ENCODE results near the gene PKD1L1.
"Not testable (repeated sequence)": the region's sequence is repeated elsewhere in the genome, so short reads cannot be mapped to it uniquely, and the experiment has no call there.

The PKD1L1 gene

DNA sequence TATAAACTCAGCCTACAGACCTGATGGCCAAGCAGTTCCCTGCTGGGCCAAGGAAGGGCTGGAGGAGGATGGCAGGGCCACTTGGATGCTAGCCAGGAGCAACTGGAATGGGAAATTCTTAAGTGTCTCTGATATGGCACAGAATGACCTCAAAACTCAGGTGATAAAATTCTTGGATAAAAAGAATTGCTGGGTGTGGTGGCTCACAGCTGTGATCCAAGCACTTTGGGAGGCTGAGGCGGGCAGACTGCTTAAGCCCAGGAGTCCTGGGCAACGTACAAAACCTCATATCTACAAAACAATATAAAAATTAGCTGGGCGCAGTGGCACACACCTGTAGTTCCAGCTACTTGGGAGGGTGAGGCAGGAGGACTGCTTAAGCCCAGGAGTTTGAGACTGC is 14.0 kb upstream of the PKD1L1 start:
- DNase-seq: no peak

GRCh38 chr7:47957156-47957555 is 8.9 kb upstream of the PKD1L1 start:
- DNase-seq: no peak

GRCh38 chr7:47956220-47956619 is 8.0 kb upstream of the PKD1L1 start:
- no peak for DNase-seq

DNA sequence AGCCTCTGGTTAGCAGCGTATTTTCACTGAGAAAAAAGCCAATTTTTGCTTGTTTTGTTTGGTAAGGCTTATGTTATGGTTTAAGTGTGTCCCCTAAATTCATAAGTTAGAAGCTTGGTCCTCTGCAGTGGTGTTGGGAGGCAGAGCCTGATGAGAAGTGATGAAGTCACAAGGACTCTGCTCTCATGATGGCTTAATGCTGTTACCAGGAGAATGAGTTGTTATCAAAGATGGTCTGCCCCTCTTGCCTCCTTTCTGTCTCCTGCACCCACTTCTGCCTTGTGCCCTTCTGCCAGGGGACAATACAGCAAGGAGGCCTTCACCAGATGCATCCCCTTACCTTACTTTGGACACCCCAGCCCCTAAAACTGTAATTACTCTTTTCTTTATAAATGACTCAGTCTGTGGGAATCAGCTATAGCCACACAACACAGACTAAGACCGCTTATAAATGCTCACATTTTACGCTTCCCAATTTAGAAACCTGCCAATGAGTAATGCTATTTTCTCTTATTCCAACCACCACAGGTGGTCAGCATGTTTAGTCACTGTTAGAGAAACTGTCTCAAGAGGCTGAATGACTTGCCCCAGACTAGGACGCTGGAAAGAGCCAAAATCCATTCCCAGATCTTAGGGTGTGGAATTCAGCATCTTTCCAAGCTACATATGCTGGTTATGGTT is 6.1 kb upstream of the PKD1L1 start:
- no peak for DNase-seq

- DNase-seq: no peak
These were observed 5.6 kb upstream of the PKD1L1 start for GRCh38 chr7:47953822-47954221.

DNA sequence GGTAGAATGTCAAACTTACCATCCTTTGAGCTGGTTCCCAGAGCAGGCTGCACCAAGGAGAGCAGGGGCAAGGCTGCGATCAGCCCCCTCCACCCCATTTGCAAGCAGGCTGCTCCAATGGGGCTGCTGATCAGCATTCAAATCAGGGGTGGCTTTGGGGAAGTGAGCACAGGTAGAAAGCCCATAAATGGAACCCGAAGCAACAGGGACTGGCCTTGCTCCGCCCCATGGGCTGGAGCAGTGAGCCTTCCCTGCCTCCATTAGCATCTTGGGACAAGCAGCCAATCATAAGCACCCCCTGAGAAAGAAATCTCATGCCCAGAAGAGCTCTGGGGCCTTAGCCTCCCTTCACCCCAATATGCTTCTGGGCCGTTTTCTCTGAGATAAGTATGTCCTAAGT is 4.0 kb upstream of the PKD1L1 start:
- no peak for DNase-seq

- no peak for DNase-seq
These were observed 3.1 kb upstream of the PKD1L1 start for GRCh38 chr7:47951374-47951773.

DNA sequence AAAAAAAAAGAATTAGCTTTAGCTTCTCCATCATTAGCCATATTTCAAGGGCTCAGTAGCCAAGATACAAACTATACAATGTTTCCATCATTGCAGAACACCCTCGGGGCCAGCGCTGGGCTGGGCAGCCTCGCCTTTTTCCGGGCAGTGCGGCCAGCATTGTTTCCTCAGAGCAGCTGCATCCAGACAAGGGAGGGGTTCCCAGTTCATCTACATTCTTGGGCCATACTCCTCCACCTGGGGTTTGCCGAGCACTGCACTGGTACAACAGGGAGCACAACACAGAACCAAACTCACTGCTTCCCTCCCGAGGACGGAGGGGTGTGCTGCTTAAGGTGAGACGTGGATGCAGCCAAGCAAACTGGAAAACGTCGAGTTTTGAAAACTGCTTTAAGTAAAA is 2.4 kb upstream of the PKD1L1 start:
- DNase-seq: no peak

- no peak for DNase-seq
These were observed 1.4 kb upstream of the PKD1L1 start for GRCh38 chr7:47949703-47950102.

- no peak for DNase-seq
These were observed 914 bp downstream of the PKD1L1 start for GRCh38 chr7:47947355-47947749.

DNA sequence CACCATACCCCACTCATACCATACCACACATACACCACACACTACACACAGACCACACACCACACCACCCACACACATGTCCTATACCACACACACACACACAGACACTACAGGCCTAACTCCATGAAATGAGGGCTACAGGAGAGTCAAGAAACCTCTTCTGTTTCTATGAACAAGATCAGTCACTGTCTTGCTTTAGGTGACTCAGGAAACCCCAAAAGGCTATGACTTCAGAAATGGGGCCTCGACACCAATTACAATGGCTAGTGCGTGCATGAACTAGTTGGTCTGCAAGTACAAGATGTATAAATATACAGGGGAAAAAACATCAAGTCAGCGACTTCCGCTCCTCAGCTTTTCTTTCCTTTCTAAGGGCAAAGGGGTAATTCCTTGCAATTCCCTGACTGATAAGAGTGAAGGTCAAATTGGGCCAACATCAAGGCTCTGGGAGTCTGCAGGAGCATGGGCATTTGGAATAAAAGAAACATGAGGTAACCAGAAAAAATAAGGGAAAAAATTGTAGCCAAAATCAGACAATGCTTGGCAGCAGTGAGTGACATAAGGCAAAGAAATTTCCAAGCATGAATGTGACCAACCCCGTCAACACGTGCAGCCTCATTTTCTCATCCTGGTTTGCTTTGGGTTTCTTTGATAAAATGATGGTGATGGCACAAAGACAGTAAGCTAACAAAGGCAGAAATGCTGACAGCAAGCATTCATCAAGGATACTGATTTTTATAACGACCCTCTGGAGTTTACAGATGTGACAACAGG is 1.5 kb downstream of the PKD1L1 start:
- DNase-seq: no peak

- DNase-seq: peak; percentile 73
These were observed 2.8 kb downstream of the PKD1L1 start for GRCh38 chr7:47945261-47946015.

GRCh38 chr7:47944536-47945260 is 3.6 kb downstream of the PKD1L1 start:
- no peak for DNase-seq

GRCh38 chr7:47943676-47944474 is 4.4 kb downstream of the PKD1L1 start:
- DNase-seq: no peak

DNA sequence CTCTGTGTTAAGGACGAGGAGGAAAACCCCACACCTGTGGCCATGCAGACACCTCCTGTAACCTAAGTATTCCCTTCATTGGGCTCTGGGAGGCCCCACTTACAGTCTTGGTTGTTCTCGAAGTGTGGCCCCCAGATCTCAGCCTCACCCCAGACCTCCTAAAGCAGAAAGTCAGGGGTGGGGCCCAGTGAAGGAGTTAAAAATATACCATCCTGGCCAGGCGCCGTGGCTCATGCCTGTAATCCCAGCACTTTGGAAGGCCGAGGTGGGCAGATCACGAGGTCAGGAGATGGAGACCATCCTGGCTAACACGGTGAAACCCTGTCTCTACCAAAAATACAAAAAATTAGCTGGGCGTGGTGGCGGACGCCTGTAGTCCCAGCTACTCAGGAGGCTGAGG is 5.6 kb downstream of the PKD1L1 start:
- not testable (repeated sequence) for DNase-seq

DNA sequence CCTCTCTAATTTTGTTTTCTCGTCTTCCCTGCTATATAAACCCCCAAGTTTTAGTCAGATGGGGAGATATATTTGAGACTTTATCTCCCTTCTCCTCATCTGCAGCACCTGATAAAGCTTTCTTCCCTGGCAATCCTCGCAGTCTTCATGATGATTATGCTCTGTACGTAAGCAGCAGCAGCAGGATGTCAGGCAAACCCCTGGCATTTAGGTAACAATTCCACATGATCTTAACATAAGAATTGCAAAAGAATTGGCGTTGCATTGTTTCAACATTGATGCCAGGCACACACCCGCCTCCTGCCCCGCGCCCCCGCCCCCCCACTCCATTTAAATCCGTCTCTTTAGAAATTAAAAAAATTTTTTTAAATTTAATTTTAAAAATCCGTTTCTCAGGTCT is 6.1 kb downstream of the PKD1L1 start:
- no peak for DNase-seq

DNA sequence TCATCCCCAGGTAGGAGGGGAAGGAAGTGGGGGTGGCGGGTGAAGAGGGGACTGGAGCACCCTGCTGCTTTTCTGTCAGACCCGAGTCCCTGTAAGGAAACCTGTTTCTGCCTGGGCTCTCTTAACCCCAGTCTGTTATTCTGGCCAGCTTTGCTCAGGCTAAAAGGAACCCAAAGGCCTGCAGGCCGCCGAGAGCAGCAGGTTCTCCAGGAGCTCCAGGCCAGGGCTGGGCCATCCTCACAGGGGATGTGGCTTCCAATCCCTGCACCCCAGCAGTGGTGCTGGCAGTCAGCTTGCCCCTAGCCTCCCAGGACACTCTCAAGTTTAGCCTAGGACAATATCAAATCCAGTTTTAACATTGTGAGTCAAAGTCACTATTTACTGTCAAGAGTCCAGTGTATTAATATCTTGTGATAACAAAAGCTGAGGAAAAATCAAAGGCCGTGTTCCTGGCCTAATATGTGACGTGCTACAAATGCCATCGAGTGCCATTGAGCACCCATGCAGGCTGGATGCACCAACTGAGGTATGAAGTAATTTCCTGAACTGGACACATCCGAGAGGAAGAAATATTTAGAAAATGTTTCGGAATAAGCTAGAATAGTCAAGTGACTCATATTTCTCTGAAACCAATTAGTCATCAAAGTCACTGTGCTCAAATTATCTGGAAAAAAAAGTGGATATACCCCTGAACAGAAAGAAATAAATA is 7.0 kb downstream of the PKD1L1 start:
- DNase-seq: no peak

- no peak for DNase-seq
These were observed 7.9 kb downstream of the PKD1L1 start for GRCh38 chr7:47940088-47941013.

GRCh38 chr7:47939425-47940036 is 8.7 kb downstream of the PKD1L1 start:
- no peak for DNase-seq

- DNase-seq: no peak
These were observed 9.6 kb downstream of the PKD1L1 start for GRCh38 chr7:47938574-47939165.

All from T-helper 9 cell (primary cell).